GM13976 (cell line): ENCODE results near the gene LRRN3.

Source experiments
- DNase-seq: peaks from one replicate; pipeline ENCODE4 v3.0.0; 2012; ENCODE audit warnings: low spot score
- in situ Hi-C: fragments of 300-500 bp; cut with MboI; formaldehyde crosslinking; loops from one replicate; pipeline ENCODE4 v1.12.0; 2022; ENCODE audit warnings: low sequenced_read_pairs, mixed read lengths, inconsistent platforms; ENCODE audit not compliant: unreplicated experiment
- TF ChIP-seq, protein P1 (sequence below): IDR thresholded peaks from 2 replicates; pipeline ENCODE4 v1.5.1; 2012; ENCODE audit warnings: borderline replicate concordance, mild to moderate bottlenecking; ENCODE audit not compliant: insufficient read depth; ENCODE audit errors: extremely low read depth, missing control alignments, control extremely low read depth

The LRRN3 gene

DNA sequence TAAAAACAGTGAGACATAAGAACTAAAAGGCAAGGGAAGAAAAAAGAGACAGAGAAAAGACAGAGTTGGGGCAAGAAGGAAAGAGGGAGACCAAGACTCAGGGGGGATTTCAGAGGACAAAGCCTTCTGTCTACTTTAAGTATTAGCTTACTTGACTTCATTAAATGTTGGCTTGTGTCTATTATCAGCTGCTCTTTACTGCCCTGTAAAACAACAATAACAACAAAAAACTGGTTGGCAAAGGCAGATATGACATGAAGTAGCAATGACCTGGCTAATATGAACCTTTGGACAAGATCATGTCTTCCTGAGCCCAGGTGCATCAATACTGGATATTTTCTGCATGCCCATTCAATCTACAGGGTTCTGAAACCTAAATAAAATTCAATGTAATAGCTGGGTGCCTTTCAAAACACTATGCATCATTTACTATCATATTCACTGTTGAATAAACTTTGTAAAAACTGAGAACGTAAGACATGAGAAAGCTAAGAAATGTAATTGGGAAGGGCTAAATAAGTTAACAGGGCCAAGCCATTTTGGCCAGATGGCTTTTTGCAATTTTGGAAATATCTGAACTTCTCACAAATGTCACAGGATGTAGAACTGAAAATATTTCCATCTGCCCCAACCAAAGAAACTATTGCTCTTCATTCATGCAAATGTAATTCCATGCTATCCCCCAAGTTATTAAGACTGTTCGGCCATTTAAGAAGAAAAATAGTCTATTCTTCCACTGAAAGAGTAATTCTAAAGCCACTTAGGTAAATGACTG lies 49.4 kb downstream of the LRRN3 start:
- DNase-seq: no peak
- TF ChIP-seq, protein P1, sequence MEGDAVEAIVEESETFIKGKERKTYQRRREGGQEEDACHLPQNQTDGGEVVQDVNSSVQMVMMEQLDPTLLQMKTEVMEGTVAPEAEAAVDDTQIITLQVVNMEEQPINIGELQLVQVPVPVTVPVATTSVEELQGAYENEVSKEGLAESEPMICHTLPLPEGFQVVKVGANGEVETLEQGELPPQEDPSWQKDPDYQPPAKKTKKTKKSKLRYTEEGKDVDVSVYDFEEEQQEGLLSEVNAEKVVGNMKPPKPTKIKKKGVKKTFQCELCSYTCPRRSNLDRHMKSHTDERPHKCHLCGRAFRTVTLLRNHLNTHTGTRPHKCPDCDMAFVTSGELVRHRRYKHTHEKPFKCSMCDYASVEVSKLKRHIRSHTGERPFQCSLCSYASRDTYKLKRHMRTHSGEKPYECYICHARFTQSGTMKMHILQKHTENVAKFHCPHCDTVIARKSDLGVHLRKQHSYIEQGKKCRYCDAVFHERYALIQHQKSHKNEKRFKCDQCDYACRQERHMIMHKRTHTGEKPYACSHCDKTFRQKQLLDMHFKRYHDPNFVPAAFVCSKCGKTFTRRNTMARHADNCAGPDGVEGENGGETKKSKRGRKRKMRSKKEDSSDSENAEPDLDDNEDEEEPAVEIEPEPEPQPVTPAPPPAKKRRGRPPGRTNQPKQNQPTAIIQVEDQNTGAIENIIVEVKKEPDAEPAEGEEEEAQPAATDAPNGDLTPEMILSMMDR: no peak
- in situ Hi-C loops: no loop called here

DNA sequence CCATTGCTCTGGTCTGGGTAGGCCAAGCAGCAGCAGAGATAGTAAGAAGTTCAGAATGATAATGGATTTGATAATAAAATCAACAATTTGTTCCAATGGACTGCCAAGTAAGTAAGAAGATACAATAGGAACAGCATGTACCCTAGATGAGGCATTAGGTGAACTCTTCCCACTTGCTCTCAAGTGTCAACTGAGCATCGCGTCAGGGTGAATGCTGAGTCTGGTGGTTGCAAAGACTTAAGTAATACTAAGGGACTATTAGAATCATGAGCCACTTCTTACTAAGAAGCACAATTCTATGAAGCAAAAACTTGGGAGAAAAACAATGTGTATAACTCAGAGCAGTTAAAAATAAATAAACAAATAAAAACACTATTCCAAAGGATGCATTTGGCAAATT lies 54.5 kb downstream of the LRRN3 start:
- in situ Hi-C loops: no loop called here

DNA sequence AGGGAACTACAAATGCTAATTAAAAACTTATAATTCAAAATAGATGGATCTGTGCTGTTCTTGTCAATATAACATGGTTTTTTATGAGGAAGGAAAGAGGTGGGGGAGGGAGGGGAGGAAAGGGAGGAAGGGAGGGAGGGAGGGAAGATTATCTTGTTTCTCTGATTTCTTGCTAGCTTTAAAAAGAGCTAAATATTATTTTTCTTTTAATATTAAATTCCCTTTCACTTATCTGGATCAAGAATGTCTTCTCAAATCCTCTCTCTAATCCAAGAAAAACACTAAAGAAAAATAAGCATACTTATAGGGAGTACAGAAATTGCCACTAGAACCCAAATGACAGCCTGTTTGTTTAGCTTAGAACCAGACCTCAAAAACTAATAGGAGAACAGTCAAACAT lies 55.2 kb downstream of the LRRN3 start:
- TF ChIP-seq, protein P1: no peak
- in situ Hi-C loops: no loop called here
- DNase-seq: no peak

More for the DNA sequence above, 54.5 kb downstream of the LRRN3 start:
- TF ChIP-seq, protein P1: no peak
- DNase-seq: no peak

DNA sequence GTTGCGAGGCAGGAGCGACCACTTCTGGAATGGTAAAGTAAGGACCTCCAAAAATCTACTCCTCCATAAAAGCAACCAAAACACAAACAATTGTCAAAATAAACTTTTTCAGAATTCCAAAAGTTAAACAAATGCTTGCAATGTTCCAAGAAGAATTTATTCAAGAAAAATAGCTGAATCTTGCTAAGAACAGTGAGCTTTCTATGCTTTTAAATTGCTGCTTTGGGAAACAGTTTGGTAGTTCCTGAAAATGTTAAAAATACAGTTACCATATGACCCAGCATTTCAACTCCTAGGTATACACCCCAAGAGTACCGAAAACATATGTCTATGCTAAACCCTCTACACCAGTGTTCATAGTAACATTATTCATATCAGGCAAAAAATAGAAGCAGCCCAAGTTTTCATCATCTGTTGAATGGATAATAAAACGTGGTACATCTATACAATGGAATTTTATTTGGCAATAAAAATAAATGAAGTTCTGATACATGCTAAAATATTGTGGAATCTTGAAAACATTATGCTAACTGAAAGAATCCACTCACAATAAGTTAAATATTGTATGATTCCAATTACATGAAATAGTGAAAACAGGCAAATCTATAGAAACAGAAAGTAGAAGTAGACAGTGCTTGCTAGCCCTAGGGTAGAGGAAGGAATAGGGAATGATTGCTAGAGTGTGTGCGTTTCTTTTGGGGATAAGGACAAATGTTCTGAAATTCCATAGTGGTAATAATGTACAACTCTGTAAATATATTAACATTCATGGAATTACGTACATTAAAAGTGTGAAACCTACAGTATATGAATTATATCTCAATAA lies 57.0 kb downstream of the LRRN3 start:
- no peak for DNase-seq
- in situ Hi-C loops: no loop called here
- TF ChIP-seq, protein P1: no peak

DNA sequence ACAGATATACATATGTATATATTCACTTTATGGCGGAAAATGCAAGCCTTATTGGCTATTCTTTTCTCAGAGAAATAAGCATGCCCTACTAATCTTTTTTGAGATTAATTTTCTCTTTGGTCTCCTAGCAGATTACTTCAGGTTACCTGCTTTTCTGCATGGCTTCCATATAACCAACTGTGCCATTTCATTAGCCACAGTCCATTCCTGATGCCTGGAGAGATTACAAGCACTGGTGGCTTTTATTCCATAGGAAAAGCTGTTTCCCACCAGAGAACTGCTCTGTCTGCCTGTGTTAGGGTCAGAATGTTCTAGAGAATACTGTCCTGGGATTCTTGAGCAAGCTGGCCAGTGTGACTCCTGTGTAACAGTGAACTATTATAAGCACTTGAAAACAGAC lies 59.8 kb downstream of the LRRN3 start:
- TF ChIP-seq, protein P1: no peak
- in situ Hi-C loops: no loop called here
- DNase-seq: no peak

DNA sequence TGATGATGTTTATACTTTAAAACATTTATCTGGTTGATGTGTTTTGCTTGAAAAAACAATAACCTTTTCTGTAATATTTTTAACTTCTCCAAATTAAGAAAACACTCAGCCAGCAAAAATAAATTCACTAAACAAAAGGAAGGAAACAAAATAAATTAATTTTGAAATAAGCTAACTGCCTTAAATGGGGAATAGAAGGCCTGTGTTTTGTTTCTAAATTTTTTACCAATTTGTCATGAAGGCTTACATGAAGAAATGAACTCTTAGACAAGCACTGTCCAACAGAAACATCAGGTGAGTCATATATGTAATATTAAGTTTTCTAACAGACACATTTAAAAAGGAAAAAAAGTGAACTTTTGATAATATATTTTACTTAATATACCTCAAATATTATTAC lies 68.5 kb downstream of the LRRN3 start:
- DNase-seq: no peak

More for the DNA sequence above, 68.5 kb downstream of the LRRN3 start:
- in situ Hi-C loops: no loop called here
- TF ChIP-seq, protein P1: no peak
